ENCODE results near the gene CINP.
"Not testable (repeated sequence)": the region's sequence is repeated elsewhere in the genome, so short reads cannot be mapped to it uniquely, and the experiment has no call there.

The CINP gene

GRCh38 chr14:102352213-102352612, 10.5 kb downstream of the CINP start:
- Histone ChIP-seq H3K9ac (ENCODE audit: low read depth, low read length) (no peak overlapping the region), H3K4me3 (ENCODE audit: low read depth, low read length) (no peak overlapping the region), H3K9me3 (ENCODE audit: control insufficient read depth, insufficient read depth, low read length) (no peaks in the 10 kb centered on the region), H3K4me1 (ENCODE audit: control insufficient read depth, insufficient read depth, low read length) (no peaks in the 10 kb centered on the region), H3K36me3 (ENCODE audit: control insufficient read depth, insufficient read depth, low read length) (peaks cover 20% of the 10 kb centered on the region), H3K27me3 (ENCODE audit: control insufficient read depth, insufficient read depth, low read length) (no peaks in the 10 kb centered on the region)

DNA sequence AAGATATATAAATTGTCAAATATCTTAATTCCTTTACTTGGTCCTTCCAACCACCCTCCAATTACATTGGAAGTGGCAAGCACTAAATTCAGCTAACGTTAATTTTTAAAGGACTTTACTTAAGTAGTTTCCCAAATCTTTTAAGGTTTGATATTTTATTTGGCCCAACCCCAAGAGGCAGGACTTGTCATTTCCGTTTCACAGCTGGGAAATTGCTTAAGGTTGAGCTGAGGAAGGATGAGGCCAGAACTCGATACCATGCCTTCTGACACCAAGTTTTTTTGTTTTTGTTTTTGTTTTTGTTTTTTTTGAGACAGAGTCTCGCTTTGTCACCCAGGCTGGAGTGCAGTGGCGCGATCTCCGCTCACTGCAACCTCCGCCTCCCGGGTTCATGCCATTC, 11.1 kb downstream of the CINP start:
- H3K9ac ChIP-seq (ENCODE audit: low read depth, low read length); H3K4me3 ChIP-seq (ENCODE audit: low read depth, low read length); H3K9me3 ChIP-seq (ENCODE audit: control insufficient read depth, insufficient read depth, low read length); H3K4me1 ChIP-seq (ENCODE audit: control insufficient read depth, insufficient read depth, low read length); H3K27me3 ChIP-seq (ENCODE audit: control insufficient read depth, insufficient read depth, low read length): not testable (repeated sequence)
- H3K36me3 ChIP-seq (ENCODE audit: control insufficient read depth, insufficient read depth, low read length), result peaks cover 18% of the 10 kb centered on the region

DNA sequence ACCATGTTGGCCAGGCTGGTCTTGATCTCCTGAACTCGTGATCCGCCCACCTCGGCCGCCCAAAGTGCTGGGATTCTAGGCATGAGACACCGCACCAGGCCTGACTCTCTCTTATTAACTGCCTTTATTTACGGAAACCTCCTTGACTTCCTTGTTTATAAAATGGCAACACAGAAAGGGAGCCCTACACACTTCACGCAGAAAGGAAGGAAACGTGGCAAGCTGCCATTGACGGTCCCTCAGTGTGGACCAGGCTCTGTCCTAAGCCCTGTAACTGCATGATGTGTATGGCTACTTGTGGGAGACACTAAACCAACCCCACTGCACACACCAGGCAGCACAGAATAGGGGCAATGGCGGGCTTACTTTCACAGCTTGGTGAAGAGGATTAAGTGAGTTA, 11.7 kb downstream of the CINP start:
- H3K4me1 ChIP-seq (ENCODE audit: control insufficient read depth, insufficient read depth, low read length), result no peaks in the 10 kb centered on the region
- H3K27me3 ChIP-seq (ENCODE audit: control insufficient read depth, insufficient read depth, low read length), result no peaks in the 10 kb centered on the region
- H3K36me3 ChIP-seq (ENCODE audit: control insufficient read depth, insufficient read depth, low read length), result peaks cover 17% of the 10 kb centered on the region
- H3K9ac ChIP-seq (ENCODE audit: low read depth, low read length), result no peak overlapping the region
- H3K9me3 ChIP-seq (ENCODE audit: control insufficient read depth, insufficient read depth, low read length), result no peaks in the 10 kb centered on the region
- no peak overlapping the region for H3K4me3 ChIP-seq (ENCODE audit: low read depth, low read length)

DNA sequence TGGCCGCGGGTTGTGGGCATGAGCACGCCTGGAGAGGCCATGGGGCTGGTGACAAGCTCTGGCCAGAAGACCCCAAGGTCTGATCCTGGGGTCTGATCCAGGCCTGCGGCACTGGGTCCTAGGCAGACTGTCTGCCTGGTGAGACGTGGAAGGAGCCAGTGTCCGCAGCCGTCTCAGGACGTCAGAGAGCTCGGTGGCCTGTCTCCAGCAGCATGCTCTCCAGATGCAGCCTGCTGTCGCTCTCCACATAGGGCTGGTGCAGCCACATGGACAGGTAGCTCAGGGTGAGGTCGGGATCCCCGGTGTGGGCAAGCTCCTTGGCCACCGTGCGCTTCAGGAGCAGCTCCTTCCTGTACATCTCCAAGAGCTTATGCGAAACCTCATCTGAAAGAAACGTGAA, 14.3 kb downstream of the CINP start:
- H3K36me3 ChIP-seq (ENCODE audit: control insufficient read depth, insufficient read depth, low read length), result peaks cover 20% of the 10 kb centered on the region
- no peaks in the 10 kb centered on the region for H3K9me3 ChIP-seq (ENCODE audit: control insufficient read depth, insufficient read depth, low read length)
- H3K4me3 ChIP-seq (ENCODE audit: low read depth, low read length), result no peak overlapping the region
- no peaks in the 10 kb centered on the region for H3K27me3 ChIP-seq (ENCODE audit: control insufficient read depth, insufficient read depth, low read length)
- H3K4me1 ChIP-seq (ENCODE audit: control insufficient read depth, insufficient read depth, low read length), result no peaks in the 10 kb centered on the region
- no peak overlapping the region for H3K9ac ChIP-seq (ENCODE audit: low read depth, low read length)

- no peak overlapping the region for H3K9ac ChIP-seq (ENCODE audit: low read depth, low read length)
- H3K36me3 ChIP-seq (ENCODE audit: control insufficient read depth, insufficient read depth, low read length), result peaks cover 21% of the 10 kb centered on the region
- no peaks in the 10 kb centered on the region for H3K9me3 ChIP-seq (ENCODE audit: control insufficient read depth, insufficient read depth, low read length)
- no peaks in the 10 kb centered on the region for H3K27me3 ChIP-seq (ENCODE audit: control insufficient read depth, insufficient read depth, low read length)
- H3K4me3 ChIP-seq (ENCODE audit: low read depth, low read length), result no peak overlapping the region
- H3K4me1 ChIP-seq (ENCODE audit: control insufficient read depth, insufficient read depth, low read length), result no peaks in the 10 kb centered on the region
These were observed 16.0 kb downstream of the CINP start for GRCh38 chr14:102346645-102347044.

- H3K27me3 ChIP-seq (ENCODE audit: control insufficient read depth, insufficient read depth, low read length), result no peaks in the 10 kb centered on the region
- H3K9me3 ChIP-seq (ENCODE audit: control insufficient read depth, insufficient read depth, low read length), result no peaks in the 10 kb centered on the region
- H3K4me1 ChIP-seq (ENCODE audit: control insufficient read depth, insufficient read depth, low read length), result no peaks in the 10 kb centered on the region
- H3K36me3 ChIP-seq (ENCODE audit: control insufficient read depth, insufficient read depth, low read length), result peaks cover 25% of the 10 kb centered on the region
- H3K9ac ChIP-seq (ENCODE audit: low read depth, low read length), result no peak overlapping the region
- H3K4me3 ChIP-seq (ENCODE audit: low read depth, low read length), result no peak overlapping the region
These were observed 17.5 kb downstream of the CINP start for GRCh38 chr14:102345232-102345631.

DNA sequence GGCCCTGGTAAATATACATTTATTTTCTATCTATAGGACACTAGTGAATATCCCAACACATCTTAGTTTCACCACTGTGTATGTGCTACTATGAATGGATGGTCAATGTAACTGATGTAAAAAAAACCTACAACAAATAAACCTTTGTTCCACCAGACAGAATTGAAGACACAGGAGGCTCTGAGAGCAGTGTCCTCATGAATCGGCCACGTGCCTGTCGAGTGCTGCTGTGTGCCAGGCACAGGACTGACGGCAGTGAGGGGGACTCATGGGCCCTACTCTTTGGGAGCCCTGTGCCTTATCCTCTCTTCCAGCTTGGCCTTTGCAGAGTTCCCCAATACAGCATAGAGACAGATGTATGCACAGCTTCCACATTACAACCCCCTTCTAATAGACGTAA, 18.2 kb downstream of the CINP start:
- Histone ChIP-seq H3K36me3 (ENCODE audit: control insufficient read depth, insufficient read depth, low read length) (peaks cover 25% of the 10 kb centered on the region), H3K27me3 (ENCODE audit: control insufficient read depth, insufficient read depth, low read length) (no peaks in the 10 kb centered on the region), H3K9me3 (ENCODE audit: control insufficient read depth, insufficient read depth, low read length) (no peaks in the 10 kb centered on the region), H3K4me1 (ENCODE audit: control insufficient read depth, insufficient read depth, low read length) (no peaks in the 10 kb centered on the region), H3K4me3 (ENCODE audit: low read depth, low read length) (no peak overlapping the region), H3K9ac (ENCODE audit: low read depth, low read length) (no peak overlapping the region)

DNA sequence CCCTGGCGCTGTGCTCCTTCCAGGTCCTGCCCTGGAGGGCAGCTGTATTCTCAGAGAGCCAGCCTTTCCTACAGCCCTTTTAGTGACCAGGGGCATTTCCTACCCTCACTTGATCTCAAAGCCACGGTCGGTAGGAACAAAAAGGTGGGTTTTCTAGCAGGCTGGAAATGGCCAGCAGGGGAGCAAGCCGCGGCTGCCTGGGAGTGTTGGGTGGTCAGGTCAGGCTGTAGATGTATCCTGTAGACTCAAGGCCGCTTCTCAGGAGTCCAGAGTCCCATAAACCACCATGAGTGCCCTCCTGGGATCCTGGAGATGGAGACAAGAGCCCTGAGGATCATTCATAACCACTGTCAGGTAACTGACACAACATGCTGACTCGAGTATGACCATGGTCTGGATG, 18.6 kb downstream of the CINP start:
- Histone ChIP-seq H3K9ac (ENCODE audit: low read depth, low read length) (no peak overlapping the region), H3K4me3 (ENCODE audit: low read depth, low read length) (no peak overlapping the region), H3K4me1 (ENCODE audit: control insufficient read depth, insufficient read depth, low read length) (no peaks in the 10 kb centered on the region), H3K27me3 (ENCODE audit: control insufficient read depth, insufficient read depth, low read length) (no peaks in the 10 kb centered on the region), H3K9me3 (ENCODE audit: control insufficient read depth, insufficient read depth, low read length) (no peaks in the 10 kb centered on the region), H3K36me3 (ENCODE audit: control insufficient read depth, insufficient read depth, low read length) (peaks cover 26% of the 10 kb centered on the region)

DNA sequence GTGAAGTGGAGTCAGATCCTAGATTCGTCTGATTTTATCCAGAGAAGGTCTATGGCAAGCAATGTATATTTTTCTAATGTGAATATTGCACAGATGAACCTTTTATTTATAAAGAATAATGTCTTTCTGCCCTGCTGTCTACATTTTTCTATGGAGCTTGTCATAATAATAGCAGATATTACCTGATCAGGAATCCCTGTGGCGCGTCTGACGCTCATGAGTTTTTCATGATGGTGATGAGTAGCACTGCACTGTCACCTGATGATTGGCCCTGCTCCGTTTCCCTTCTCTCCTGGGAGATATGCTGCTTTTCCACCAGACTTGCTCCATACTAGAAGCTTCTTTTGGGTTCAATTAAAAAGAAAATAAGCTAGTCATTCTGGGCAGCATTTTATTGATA, 20.5 kb downstream of the CINP start:
- Histone ChIP-seq H3K9me3 (ENCODE audit: control insufficient read depth, insufficient read depth, low read length) (no peaks in the 10 kb centered on the region), H3K4me3 (ENCODE audit: low read depth, low read length) (no peak overlapping the region), H3K36me3 (ENCODE audit: control insufficient read depth, insufficient read depth, low read length) (peaks cover 23% of the 10 kb centered on the region), H3K27me3 (ENCODE audit: control insufficient read depth, insufficient read depth, low read length) (no peaks in the 10 kb centered on the region), H3K4me1 (ENCODE audit: control insufficient read depth, insufficient read depth, low read length) (no peaks in the 10 kb centered on the region), H3K9ac (ENCODE audit: low read depth, low read length) (no peak overlapping the region)

DNA sequence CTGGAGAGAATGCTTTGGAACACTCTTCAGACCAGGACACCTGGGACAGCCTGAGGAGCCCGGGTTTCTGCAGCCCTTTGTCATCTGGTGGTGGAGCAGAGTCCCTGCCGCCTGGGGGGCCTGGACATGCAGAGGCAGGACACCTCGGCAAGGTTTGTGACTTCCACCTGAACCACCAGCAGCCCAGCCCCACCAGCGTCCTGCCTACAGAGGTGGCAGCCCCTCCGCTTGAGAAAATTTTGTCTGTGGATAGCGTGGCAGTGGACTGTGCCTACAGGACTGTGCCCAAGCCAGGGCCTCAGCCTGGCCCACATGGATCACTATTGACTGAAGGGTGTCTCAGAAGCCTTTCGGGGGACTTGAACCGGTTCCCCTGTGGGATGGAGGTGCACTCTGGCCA, 21.1 kb downstream of the CINP start:
- peaks cover 24% of the 10 kb centered on the region for H3K36me3 ChIP-seq (ENCODE audit: control insufficient read depth, insufficient read depth, low read length)
- no peaks in the 10 kb centered on the region for H3K4me1 ChIP-seq (ENCODE audit: control insufficient read depth, insufficient read depth, low read length)
- H3K27me3 ChIP-seq (ENCODE audit: control insufficient read depth, insufficient read depth, low read length), result no peaks in the 10 kb centered on the region
- no peaks in the 10 kb centered on the region for H3K9me3 ChIP-seq (ENCODE audit: control insufficient read depth, insufficient read depth, low read length)
- no peak overlapping the region for H3K9ac ChIP-seq (ENCODE audit: low read depth, low read length)
- H3K4me3 ChIP-seq (ENCODE audit: low read depth, low read length), result no peak overlapping the region

- Histone ChIP-seq H3K27me3 (ENCODE audit: control insufficient read depth, insufficient read depth, low read length) (no peaks in the 10 kb centered on the region), H3K4me1 (ENCODE audit: control insufficient read depth, insufficient read depth, low read length) (no peaks in the 10 kb centered on the region), H3K9me3 (ENCODE audit: control insufficient read depth, insufficient read depth, low read length) (no peaks in the 10 kb centered on the region), H3K4me3 (ENCODE audit: low read depth, low read length) (no peak overlapping the region), H3K9ac (ENCODE audit: low read depth, low read length) (no peak overlapping the region), H3K36me3 (ENCODE audit: control insufficient read depth, insufficient read depth, low read length) (peaks cover 19% of the 10 kb centered on the region)
These were observed 24.0 kb downstream of the CINP start for GRCh38 chr14:102338724-102339123.

- no peaks in the 10 kb centered on the region for H3K4me1 ChIP-seq (ENCODE audit: control insufficient read depth, insufficient read depth, low read length)
- H3K36me3 ChIP-seq (ENCODE audit: control insufficient read depth, insufficient read depth, low read length), result peaks cover 10% of the 10 kb centered on the region
- peak overlapping the region; percentile 24 for H3K9ac ChIP-seq (ENCODE audit: low read depth, low read length)
- H3K4me3 ChIP-seq (ENCODE audit: low read depth, low read length), result no peak overlapping the region
- no peaks in the 10 kb centered on the region for H3K27me3 ChIP-seq (ENCODE audit: control insufficient read depth, insufficient read depth, low read length)
- no peaks in the 10 kb centered on the region for H3K9me3 ChIP-seq (ENCODE audit: control insufficient read depth, insufficient read depth, low read length)
These were observed 27.5 kb downstream of the CINP start for GRCh38 chr14:102335163-102335562.
